HG03103 (cell line): ENCODE results near the gene KIFC1.

Source experiments
- ATAC-seq: cut with Tn5 transposase; IDR thresholded peaks from one replicate; pipeline ENCODE4 v1.9.1; 2021; ENCODE audit warnings: low read depth; ENCODE audit not compliant: unreplicated experiment

The KIFC1 gene

GRCh38 chr6:33424855-33425667 is 33.4 kb downstream of the KIFC1 start:
- ATAC-seq: no peak

- ATAC-seq: no peak
These were observed 34.3 kb downstream of the KIFC1 start for GRCh38 chr6:33425668-33426577.

GRCh38 chr6:33426590-33427511 is 35.2 kb downstream of the KIFC1 start:
- no peak for ATAC-seq

GRCh38 chr6:33427585-33428223 is 36.1 kb downstream of the KIFC1 start:
- ATAC-seq: no peak

- no peak for ATAC-seq
These were observed 36.8 kb downstream of the KIFC1 start for GRCh38 chr6:33428224-33428965.

GRCh38 chr6:33428966-33429749 is 37.5 kb downstream of the KIFC1 start:
- no peak for ATAC-seq

- ATAC-seq: no peak
These were observed 38.1 kb downstream of the KIFC1 start for GRCh38 chr6:33429750-33430052.

- no peak for ATAC-seq
These were observed 38.7 kb downstream of the KIFC1 start for GRCh38 chr6:33430334-33430733.

- no peak for ATAC-seq
These were observed 39.6 kb downstream of the KIFC1 start for GRCh38 chr6:33430991-33431879.

- ATAC-seq: no peak
These were observed 40.4 kb downstream of the KIFC1 start for GRCh38 chr6:33431880-33432541.

- no peak for ATAC-seq
These were observed 40.9 kb downstream of the KIFC1 start for GRCh38 chr6:33432546-33432945.

- ATAC-seq: no peak
These were observed 41.4 kb downstream of the KIFC1 start for GRCh38 chr6:33433001-33433543.

- no peak for ATAC-seq
These were observed 42.0 kb downstream of the KIFC1 start for GRCh38 chr6:33433544-33434191.

GRCh38 chr6:33434961-33435360 is 43.3 kb downstream of the KIFC1 start:
- no peak for ATAC-seq

GRCh38 chr6:33437666-33438065 is 46.0 kb downstream of the KIFC1 start:
- ATAC-seq: no peak

- ATAC-seq: no peak
These were observed 47.5 kb downstream of the KIFC1 start for GRCh38 chr6:33438978-33439594.
